ENCODE results near the gene NRXN3.

The NRXN3 gene

GRCh38 chr14:79645753-79646362, 1475.7 kb downstream of the NRXN3 start:
- DNase-seq (ENCODE audit: low read depth in 1 of 2, low spot score in 1 of 2) = no peak

DNA sequence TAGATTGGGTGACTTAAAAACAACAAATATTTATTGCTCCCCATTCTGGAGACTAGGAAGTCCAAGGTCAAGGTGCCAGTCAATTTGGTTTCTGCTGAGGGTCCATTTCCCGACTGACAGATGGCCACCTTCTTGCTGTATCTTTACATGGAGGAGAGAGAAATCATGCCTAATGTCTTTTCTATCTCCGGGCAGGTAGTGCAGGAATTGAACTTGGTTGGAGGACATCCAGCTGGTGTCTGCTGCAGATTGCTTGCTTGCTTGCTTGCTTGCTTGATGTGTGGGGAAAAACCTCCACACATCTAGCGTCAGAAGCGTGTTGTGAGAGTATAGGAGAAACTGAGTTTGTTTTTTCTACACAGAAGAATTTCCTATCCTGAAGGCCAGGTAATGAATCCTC, 1479.7 kb downstream of the NRXN3 start:
- no peak for DNase-seq (ENCODE audit: low read depth in 1 of 2, low spot score in 1 of 2)

DNA sequence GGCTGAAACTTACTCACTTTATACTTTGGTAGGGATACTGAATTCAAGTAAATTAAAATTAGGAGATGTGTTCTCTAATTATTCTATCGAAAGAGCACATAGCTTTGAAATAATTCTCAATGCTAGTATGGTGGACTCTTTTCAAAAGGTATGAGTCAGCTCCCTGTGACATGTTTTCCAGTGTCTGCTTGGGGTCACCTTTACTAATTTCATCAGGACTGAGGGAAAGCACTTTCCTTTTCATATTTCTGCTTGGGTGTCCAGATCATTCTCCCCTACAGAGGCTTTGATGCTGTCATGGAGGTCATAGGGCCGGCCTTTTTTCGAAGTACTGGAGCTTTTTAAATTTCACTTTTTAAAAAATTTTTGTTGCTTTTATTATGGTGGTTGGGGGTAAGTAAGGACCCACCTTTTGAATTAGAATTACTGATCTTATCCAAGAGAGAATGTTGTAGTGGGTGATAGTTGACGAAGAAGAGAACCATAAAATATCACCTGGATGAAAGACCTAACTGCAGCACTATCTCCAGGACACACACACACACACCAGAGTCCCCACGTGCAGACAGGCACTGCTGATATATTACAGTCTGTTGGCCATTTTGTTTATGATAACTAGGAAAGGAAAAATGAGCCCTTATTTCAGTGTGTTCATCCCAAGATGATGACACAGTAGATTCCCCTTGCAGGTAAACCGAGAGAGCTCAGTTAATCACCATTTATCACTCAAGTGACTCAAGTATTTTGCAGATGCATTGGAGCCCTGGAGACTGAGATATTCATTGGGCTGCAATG, 1482.5 kb downstream of the NRXN3 start:
- no peak for DNase-seq (ENCODE audit: low read depth in 1 of 2, low spot score in 1 of 2)

DNA sequence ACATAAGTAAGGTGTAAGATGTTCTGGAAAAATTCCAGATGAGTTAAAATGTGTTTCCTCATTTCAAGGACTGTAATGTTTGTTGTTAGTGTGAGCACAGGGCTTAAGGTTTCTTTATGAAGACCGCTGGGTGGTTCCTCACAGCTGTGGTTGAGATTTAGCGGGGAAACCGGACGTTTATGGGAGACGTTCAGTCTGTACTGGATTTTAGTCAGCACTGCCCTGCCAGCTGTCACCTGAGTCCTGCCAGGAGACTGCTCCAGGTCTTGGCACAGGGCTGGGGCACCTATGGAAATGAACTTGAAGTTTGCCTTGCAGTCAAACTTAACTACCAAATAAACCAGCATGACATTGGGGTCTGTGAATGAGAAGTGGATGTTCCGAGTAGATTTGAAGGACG, 1485.9 kb downstream of the NRXN3 start:
- DNase-seq (ENCODE audit: low read depth in 1 of 2, low spot score in 1 of 2) = no peak

DNA sequence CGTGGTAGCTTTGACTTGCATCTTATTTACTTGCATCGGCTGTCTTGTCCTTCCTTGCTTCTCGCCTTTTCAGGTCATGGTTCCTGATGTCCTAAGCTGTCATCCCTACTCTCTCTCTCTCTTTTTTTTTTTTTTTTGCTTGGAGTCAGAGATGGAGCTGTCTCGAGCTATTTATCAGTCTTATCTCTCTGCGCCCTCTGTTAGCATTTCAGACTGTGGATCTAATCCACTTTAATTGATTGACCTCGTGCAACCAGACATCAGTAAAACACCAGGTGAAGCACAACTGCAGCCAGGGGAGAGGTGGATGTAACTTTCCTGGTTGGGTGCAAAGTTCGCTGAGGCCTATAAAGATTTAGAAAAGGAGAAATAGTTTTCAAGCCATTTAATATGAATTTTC, 1486.3 kb downstream of the NRXN3 start:
- no peak for DNase-seq (ENCODE audit: low read depth in 1 of 2, low spot score in 1 of 2)

GRCh38 chr14:79658221-79658620, 1488.0 kb downstream of the NRXN3 start:
- DNase-seq (ENCODE audit: low read depth in 1 of 2, low spot score in 1 of 2) = no peak

DNA sequence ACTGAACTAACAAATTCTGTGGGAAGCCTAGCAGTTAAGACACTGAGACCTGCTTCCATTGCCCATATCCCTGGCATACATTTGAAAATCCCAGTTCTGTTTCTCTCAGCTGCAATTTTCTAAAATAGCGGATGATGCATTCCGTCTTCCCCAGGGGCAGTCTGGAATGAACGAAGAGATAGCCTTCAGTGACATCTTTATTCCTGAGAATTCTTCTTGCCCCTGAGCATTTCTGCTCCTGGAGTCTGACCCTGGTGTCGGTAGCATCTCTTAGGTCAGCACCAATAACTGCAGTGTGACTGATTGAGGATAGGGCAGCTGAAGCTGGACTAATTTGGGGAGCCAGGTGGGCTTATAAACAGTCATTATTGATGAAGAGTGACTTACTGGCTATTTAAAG, 1488.6 kb downstream of the NRXN3 start:
- no peak for DNase-seq (ENCODE audit: low read depth in 1 of 2, low spot score in 1 of 2)

DNA sequence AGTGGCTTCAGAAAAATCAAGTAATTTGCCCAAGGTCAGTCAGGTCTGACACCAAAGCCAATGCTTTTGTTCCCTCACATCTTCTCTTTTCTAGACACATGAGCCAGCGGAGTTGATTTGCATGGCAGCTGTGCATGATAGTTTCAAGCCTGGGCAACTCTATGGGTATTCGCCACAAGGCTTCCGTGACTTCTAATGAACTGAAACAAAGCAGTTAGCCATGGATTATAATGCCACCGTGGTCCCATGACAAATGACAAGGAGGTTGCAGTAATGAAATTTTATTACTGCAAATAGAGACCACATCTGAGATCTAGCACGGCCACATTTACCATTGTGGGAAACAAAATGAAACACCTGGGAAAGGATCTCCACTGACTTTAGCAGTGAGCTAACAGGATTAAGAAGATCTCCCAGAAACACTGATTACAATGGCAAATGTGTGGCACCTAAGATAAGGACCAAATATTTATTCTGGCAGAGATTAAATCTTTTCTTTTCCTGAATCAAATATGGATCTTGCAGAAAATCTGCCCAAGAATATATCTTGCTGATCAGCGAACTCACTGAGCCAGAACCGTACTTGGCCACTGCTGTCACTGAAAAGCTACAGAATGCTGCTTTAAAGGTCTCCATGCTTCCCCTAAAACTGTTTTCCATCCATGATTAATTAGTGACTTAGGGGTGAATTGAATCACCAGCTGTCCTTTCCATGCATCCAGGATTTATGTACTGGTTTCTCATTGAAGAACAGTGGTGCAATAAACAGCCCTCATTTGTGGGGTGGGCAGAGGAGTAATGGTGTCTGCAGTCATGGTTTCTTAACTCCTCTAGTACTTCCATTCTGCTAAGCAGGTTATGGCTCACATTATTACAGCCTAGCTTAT, 1490.1 kb downstream of the NRXN3 start:
- DNase-seq (ENCODE audit: low read depth in 1 of 2, low spot score in 1 of 2) = no peak

DNA sequence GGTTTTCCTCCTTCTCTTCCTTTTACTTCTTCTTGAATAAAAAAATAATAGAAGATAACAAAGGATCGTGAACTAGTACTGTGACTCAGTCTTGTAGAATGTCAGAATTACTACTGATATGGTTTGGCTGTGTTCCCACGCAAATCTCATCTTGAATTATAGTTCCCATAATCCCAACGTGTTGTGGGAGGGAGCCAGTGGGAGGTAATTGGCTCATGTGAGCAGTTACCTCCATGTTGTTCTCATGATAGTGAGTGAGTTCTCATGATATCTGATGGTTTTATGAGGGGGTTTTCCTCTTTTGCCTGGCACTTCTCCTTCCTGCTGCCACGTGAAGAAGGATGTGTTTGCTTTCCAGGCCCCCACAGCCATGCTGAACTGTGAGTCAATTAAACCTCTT, 1491.6 kb downstream of the NRXN3 start:
- no peak for DNase-seq (ENCODE audit: low read depth in 1 of 2, low spot score in 1 of 2)

- no peak for DNase-seq (ENCODE audit: low read depth in 1 of 2, low spot score in 1 of 2)
Measured at GRCh38 chr14:79663453-79663852, 1493.3 kb downstream of the NRXN3 start.

- DNase-seq (ENCODE audit: low read depth in 1 of 2, low spot score in 1 of 2) = no peak
Measured at GRCh38 chr14:79665556-79665955, 1495.4 kb downstream of the NRXN3 start.

- DNase-seq (ENCODE audit: low read depth in 1 of 2, low spot score in 1 of 2) = no peak
Measured at GRCh38 chr14:79668951-79669350, 1498.8 kb downstream of the NRXN3 start.

DNA sequence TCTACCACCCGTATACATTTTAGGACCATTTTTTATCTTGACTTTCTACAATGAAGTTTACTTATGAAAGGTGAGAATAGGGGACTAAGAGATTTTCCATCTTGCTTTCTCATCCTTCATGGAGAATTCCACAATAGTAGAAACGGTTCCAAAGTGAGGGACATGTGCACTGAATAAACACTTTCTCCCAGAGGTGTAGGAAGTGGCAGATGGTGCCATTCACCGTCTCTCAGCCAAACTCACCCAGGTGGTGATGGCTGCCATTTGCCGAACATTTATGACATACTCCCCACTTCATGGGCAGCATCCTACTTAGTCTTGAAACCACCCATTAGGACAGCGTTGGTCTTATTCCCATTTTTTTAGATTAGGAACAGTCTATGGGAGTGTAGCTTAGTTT, 1500.6 kb downstream of the NRXN3 start:
- no peak for DNase-seq (ENCODE audit: low read depth in 1 of 2, low spot score in 1 of 2)

DNA sequence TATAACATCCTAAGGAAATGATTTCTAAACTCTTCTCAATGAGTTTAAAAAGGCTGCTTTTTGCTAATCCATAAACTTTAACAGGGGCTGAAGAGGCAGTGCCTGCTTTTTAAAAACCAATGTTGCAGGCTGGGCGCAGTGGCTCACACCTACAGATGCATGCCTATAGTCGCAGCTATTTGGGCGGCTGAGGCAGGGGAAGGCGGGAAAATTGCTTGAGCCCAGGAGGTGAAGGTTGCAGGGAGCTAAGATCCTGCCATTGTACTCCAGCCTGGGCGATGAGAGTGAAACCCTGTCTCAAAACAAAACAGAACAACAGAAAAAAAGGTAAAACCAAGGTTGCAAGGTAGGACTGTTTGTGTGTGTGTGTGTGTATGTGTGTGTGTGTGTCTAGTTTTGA, 1509.9 kb downstream of the NRXN3 start:
- DNase-seq (ENCODE audit: low read depth in 1 of 2, low spot score in 1 of 2) = no peak

DNA sequence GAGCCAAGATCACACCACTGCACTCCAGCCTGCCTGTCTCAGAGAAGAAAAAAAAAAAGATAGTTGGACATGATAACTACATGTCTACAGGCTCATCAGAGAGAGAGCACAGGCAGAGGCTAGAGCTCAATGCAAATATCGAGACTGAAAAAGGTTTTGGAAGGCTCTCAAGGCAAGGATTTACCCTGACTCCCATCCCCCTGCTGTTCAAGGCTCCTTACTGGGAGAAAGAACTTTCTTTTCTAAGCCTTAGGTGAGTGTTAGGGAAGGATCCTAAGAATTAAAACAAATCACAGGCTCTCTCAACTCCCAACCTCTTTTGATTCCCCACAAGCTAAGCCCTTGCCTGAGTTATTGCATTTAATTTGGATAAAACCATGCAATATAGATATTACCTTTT, 1516.0 kb downstream of the NRXN3 start:
- no peak for DNase-seq (ENCODE audit: low read depth in 1 of 2, low spot score in 1 of 2)

DNA sequence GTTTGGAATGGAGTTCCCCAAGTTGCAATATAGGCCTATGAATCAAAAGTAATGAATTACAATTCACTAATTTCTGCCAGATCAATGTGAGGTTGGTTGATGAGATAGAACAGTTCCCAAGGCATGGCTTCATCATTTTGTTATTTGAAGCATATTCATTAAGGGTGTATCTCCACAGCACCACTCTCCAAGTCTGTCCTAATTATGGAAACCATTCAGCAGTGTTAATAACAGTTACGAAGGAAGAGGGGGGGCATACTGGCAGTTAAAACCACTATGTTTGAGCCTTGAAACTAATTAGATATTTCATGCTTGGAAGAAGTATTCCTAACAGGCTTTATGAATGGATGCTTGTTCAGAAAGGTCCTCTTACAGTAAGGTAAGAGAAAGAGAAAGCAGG, 1520.8 kb downstream of the NRXN3 start:
- no peak for DNase-seq (ENCODE audit: low read depth in 1 of 2, low spot score in 1 of 2)

DNA sequence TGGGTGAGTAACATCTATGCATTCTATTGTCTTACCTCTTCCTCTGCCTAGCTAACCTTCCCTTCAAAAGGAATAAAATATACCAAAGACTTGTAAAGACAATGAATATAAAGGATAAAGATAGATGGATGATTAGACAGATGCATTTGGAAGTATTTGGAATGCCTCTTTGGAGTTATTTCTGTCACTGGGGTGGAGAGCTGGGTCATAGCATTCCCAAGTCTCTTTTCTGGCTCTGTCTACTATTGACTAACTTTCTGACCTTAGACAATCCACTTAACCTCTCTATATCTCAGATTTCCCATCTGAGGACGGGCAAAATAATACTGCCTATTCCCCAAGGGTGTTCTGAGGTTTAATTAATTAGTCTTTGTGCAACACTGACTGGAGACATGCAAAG, 1523.8 kb downstream of the NRXN3 start:
- DNase-seq (ENCODE audit: low read depth in 1 of 2, low spot score in 1 of 2) = no peak

DNA sequence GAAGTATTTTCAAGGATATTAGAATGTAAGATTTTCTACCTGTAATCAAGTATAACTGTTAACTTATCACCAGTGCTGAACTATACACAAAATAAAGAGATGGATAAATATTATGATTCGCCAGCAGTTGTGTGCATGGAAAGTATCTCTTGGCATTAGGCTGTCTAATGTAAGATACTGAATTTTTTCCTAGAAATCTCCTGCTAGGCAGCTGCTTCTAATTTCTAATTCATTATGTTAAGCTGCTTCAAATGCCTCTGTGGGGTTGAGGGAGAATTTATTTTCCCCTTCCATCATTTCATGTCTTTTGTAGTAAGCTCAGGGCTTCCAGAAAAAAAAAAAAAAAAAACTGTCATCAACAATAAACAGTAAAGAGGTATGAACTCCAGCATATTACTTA, 1525.1 kb downstream of the NRXN3 start:
- no peak for DNase-seq (ENCODE audit: low read depth in 1 of 2, low spot score in 1 of 2)

- DNase-seq (ENCODE audit: low read depth in 1 of 2, low spot score in 1 of 2) = no peak
Measured at GRCh38 chr14:79698298-79698711, 1528.1 kb downstream of the NRXN3 start.

GRCh38 chr14:79699206-79699605, 1529.0 kb downstream of the NRXN3 start:
- DNase-seq (ENCODE audit: low read depth in 1 of 2, low spot score in 1 of 2) = no peak

GRCh38 chr14:79701371-79701770, 1531.2 kb downstream of the NRXN3 start:
- no peak for DNase-seq (ENCODE audit: low read depth in 1 of 2, low spot score in 1 of 2)

DNA sequence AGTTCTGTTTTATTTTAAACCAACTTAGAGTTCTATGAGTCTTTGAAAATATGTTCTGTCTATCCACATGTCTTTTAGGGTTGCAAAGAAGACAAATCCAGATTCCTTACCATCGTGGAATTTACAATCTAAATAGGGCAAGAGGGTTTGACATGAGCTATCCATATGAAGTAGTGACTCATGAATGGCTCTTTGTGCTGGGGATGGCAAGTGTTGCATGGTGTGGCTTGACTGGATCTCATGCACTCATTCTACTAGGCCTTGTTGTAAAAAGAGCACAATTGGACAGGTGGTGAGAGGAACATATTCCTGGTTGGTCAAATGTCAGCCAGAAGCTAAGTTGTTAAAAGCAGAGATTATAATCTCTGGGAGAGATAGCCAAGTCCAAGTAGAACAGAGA, 1532.0 kb downstream of the NRXN3 start:
- DNase-seq (ENCODE audit: low read depth in 1 of 2, low spot score in 1 of 2) = no peak

Data from activated CD4-positive, alpha-beta T cell treated with anti-CD3 and anti-CD28 coated beads, Interleukin-2, amount 50 U/mL, for 24 hours (primary cell).